Gastrocnemius medialis (tissue), 4 donors: Measurements from ENCODE around the gene TOR1AIP2.

ENCODE experiments used
- CTCF ChIP-seq, 5 experiments: fragments of 450-650 bp in 3 of 5; fragments of 200-600 bp in 2 of 5; sonication (generic) in 2 of 5; IDR thresholded peaks in 4 of 5; conservative IDR thresholded peaks in 1 of 5; 1 replicate in 4 of 5; 2 replicates in 1 of 5; pipeline ENCODE4 v1.5.1; 2016 to 2019; ENCODE audit warnings: antibody characterized with exemption in 5 of 5, mild to moderate bottlenecking in 3 of 5, moderate library complexity in 3 of 5
- POLR2A ChIP-seq, 2 donors: fragments of 450-650 bp; IDR thresholded peaks; one replicate each; pipeline ENCODE4 v1.6.1; 2017; ENCODE audit warnings: antibody characterized with exemption in 2 of 2, mild to moderate bottlenecking in 2 of 2, moderate library complexity in 2 of 2

GRCh38 chr1:179848233-179848632 is 29.4 kb downstream of the TOR1AIP2 start:
- TF ChIP-seq CTCF (IDR thresholded peaks at IDR 0.05 in 4 of 5, conservative IDR thresholded peaks at IDR 0.05 in 1 of 5) (no peak), POLR2A (IDR thresholded peaks at IDR 0.05) (no peak)
